Right lobe of liver (tissue), 4 donors: ENCODE measurements around the gene WASF1.

Source experiments
- POLR2A ChIP-seq: fragments of 450-650 bp; IDR thresholded peaks from one replicate; pipeline ENCODE4 v1.6.1; 2017; ENCODE audit warnings: antibody characterized with exemption, mild to moderate bottlenecking
- TF ChIP-seq, protein P1 (sequence below), 4 donors: fragments of 200-600 bp in 3 of 4; fragments of 450-650 bp in 1 of 4; IDR thresholded peaks; one replicate each; pipeline versions ENCODE4 v1.5.1 to v1.8.0; 2016 to 2022; ENCODE audit warnings: antibody characterized with exemption in 4 of 4, mild to moderate bottlenecking in 2 of 4
- donor health status: DM: no; HTN: no; CAD: no.
- donor health status: DM: no; HTN: no; CAD: no.
- donor health status: DM: no; HTN: yes; CAD: no.

DNA sequence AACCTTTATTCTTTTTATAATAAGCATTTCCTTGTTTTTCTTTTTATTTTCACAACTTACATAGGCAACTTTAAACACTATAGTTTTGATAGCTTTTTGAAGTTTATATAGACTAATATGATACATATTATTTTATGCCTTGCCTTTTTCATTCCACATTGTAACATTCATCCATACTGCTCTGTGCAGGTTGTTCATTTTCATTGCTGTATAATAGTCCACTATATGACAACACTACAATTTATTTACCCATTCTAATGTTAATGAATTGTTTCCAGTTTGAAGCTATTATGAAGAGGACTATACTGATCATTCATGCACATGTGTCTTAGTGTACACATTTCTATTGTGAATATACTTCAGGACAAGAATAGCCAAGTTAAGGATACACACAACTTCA is 49.1 kb downstream of the WASF1 start:
- no peak for TF ChIP-seq POLR2A
- TF ChIP-seq, protein P1, sequence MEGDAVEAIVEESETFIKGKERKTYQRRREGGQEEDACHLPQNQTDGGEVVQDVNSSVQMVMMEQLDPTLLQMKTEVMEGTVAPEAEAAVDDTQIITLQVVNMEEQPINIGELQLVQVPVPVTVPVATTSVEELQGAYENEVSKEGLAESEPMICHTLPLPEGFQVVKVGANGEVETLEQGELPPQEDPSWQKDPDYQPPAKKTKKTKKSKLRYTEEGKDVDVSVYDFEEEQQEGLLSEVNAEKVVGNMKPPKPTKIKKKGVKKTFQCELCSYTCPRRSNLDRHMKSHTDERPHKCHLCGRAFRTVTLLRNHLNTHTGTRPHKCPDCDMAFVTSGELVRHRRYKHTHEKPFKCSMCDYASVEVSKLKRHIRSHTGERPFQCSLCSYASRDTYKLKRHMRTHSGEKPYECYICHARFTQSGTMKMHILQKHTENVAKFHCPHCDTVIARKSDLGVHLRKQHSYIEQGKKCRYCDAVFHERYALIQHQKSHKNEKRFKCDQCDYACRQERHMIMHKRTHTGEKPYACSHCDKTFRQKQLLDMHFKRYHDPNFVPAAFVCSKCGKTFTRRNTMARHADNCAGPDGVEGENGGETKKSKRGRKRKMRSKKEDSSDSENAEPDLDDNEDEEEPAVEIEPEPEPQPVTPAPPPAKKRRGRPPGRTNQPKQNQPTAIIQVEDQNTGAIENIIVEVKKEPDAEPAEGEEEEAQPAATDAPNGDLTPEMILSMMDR (IDR thresholded peaks at IDR 0.05) = no peak
